OCI-LY3 (cell line): ENCODE results near the gene IPCEF1.

Experiments
- CTCF ChIP-seq: fragments of 200-600, 300-600 bp; sonication (generic); IDR thresholded peaks from 2 replicates; pipeline ENCODE4 v1.5.1; 2014; ENCODE audit warnings: antibody characterized with exemption, low read length, low read depth
- EZH2phosphoT487 ChIP-seq: fragments of 200-600 bp; shearing (Covaris generic); IDR thresholded peaks from 2 replicates; pipeline ENCODE4 v1.6.1; 2018; ENCODE audit warnings: antibody characterized with exemption, mixed run types, low read depth

- no peak for TF ChIP-seq EZH2phosphoT487
- TF ChIP-seq CTCF: no peak
These were observed 490 bp downstream of the IPCEF1 start for GRCh38 chr6:154356113-154356512.
